NCI-H510A (cell line): Measurements from ENCODE around the gene PHYKPL.

Source experiments
- DNase-seq: peaks from one replicate; lab custom pipeline; 2025; lab: John Stamatoyannopoulos, UW

Gene PHYKPL

GRCh38 chr5:178223196-178223773, 9.3 kb downstream of the PHYKPL start:
- no peak for DNase-seq

DNA sequence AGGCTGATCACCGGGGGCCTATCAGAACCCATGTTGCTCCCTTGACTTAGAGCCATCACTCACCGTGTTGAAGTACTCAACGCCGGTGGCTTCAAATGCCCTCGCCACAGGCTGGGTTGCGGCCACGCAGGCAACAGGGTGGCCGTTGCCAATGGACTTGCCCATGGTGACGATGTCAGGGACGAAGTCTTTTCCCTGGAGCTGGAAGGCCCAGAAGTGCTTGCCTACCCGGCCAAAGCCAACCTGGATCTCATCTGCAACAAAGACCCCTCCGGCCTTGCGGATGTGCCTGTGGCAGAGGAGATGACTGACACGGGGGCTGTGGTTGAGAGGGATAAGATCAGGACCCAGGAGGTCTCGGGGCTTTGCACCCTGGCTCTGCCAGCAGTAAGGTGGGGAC, 10.3 kb downstream of the PHYKPL start:
- no peak for DNase-seq

- no peak for DNase-seq
Measured at GRCh38 chr5:178221853-178222252, 10.7 kb downstream of the PHYKPL start.

- no peak for DNase-seq
Measured at GRCh38 chr5:178221282-178221681, 11.3 kb downstream of the PHYKPL start.

DNA sequence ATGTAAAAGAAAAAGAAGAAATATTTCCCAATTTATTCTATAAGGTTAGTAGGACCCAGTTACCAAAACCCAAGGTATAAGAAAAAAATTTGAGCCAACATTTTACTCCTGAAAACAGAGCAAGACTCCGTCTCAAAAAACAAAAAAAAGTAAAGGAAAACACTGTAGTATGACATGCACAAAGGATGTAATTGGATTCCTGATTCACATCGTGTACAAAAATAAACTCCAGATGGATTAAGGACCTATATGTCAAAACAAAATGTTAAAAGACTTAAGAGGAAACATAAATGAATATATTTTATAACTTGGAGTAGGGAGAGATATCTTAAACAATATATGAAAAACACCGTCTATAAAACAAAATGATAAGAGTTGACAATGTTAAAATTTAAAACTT, 13.8 kb downstream of the PHYKPL start:
- no peak for DNase-seq

- no peak for DNase-seq
Measured at GRCh38 chr5:178218237-178218776, 14.3 kb downstream of the PHYKPL start.

DNA sequence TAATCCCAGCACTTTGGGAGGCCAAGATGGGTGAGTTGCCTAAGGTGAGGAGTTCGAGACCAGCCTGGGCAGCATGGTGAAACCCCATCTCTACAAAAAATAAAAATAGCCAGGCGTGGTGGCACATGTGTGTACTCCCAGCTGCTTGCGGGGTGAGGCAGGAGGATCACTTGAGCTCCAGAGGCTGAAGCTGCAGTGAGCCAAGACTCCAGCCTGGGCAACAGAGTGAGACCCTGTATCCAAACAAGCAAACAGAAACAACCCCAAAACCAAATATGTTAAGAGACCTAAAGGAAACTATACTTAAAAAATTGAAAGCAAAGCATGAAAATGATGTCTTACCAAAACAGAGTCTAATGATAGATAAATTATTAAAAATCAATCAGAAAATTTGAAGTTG, 15.8 kb downstream of the PHYKPL start:
- no peak for DNase-seq

DNA sequence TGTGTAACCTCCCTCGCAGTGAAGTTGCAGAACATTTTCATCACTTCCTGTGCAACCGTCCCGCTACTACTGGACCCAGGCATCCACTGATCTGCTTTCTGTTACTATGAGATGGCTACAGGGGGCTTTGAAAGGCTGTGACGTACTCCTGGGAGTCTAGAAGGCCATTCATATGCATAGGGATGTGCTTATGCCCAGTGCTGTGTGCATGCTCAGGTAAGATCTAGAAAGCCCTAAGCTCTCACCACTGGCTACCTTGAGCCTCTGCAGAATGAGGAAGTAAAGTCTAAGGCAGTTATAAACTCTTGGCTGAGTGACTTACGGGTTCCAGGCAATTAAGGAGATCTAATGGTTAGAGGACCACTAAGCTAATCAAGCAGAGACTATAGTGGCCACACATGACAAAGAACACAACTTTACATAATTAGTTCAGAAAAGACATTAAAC, 16.5 kb downstream of the PHYKPL start:
- DNase-seq = no peak

- no peak for DNase-seq
Measured at GRCh38 chr5:178215280-178216002, 17.2 kb downstream of the PHYKPL start.

GRCh38 chr5:178214160-178214803, 18.3 kb downstream of the PHYKPL start:
- DNase-seq = no peak

GRCh38 chr5:178213748-178214151, 18.9 kb downstream of the PHYKPL start:
- DNase-seq = no peak

DNA sequence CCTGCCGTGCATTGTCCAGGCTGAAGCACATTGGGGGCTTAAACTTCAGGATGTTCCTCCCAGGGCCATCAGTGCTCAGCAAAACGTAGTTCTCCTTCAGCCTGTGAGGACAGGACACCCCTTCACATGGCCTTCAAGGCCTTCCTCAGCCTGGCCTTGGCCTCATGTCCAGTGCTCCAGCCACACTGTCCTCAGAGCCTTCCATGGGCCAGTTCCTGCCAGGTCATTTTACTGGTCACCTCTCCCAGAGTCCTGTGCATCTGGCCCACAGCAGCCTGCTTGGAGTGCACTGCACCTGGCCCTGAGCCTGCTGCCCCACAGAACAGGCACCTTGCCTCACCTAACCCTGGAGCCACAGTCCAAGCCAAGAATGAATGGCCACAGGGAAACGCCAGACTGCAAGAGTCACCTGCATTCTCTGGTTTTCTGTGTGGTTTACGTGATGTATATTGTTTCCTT, 19.6 kb downstream of the PHYKPL start:
- no peak for DNase-seq

GRCh38 chr5:178212241-178213002, 20.2 kb downstream of the PHYKPL start:
- no peak for DNase-seq

- no peak for DNase-seq
Measured at GRCh38 chr5:178211095-178212048, 21.2 kb downstream of the PHYKPL start.

- DNase-seq = no peak
Measured at GRCh38 chr5:178210686-178211085, 21.9 kb downstream of the PHYKPL start.

- no peak for DNase-seq
Measured at GRCh38 chr5:178210073-178210535, 22.5 kb downstream of the PHYKPL start.

DNA sequence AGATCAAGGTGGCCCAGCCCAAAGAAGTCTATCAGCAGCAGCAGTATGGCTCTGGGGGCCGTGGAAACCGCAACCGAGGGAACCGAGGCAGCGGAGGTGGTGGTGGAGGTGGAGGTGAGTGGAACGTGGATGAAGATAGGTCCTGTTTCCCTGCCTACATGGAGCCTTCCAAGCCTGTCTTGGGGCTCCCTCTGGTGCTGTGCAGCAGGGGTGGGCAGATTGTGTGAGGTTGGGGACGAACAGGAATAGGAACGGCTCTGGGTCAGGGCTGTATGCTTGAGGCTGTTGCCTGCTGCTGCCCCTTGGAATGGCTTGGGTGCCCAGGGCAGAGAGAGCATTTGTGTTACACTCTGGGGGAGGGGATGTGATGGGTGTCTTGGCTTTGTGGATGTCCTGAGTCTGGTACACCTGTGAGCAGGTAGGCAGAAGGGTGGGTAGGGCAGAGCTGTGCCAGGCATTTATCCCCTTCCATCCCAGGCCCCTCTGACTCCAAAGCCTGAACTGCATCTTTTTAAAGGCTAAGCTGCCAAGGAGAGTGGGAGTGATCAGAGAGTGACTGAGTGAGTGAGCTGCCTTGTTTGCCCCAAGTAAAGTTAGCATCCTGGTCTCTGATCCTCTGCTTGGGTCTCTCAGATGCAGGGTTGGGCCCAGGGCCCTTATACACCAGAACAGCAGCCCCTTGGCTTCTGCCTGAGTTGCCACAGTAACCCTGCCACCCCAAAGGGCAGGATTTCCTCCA, 23.1 kb downstream of the PHYKPL start:
- DNase-seq = no peak

DNA sequence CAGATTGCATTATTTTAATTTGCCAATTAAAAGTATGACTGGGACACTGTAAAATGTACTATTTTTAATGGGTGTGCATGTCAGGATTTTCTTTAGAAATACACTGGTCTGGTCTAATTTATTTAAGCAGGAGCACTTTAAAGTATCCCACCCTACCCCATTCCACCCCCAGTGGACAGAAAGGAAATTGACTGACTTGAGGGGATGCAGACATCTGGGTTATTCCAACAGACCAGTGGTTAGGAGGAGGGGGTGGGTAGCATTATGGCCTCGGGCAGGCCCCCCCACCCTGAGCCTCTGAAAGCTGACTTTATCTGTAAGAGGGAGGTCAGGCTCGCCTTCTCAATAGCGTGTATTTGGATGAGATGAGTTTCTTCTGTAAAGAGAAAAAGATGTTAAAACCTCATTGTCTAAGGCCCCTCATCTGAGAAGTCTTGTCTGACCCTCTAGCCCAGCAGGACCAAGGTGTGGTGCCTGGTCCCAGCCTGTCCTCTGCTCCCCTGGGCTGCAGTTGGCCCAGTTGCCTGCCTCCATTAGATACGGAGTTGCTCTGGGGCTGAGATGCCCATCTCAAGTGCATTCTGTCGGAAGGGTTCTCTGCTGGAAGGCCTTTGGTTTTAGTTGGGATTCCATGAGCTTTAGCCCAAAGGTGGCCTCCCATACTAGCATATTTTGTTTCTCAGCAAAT, 23.9 kb downstream of the PHYKPL start:
- DNase-seq = no peak

DNA sequence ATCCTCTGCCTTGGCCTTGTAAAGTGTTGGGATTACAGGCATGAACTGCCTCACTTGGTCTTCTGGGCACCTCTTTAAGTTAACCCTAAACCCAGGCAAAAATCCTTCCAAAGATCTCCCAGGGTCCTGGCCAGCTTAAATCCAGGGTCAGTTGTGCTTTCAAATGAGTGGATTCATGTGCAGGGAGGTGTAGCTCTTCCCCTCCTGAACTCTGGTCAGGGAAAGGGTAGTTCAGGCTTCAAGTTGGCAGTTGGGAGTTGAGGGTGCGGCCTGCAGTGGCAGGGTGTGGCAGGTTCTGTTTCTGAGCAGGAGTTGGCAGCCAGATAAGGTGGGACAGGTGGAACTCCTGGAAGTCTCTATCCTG, 24.7 kb downstream of the PHYKPL start:
- no peak for DNase-seq
